SKM-1 (cell line): ENCODE results near the gene P3H4.
A peak's percentile ranks its signal among the peaks of the same experiment; 100 is the strongest.
"Not testable (repeated sequence)": the region's sequence is repeated elsewhere in the genome, so short reads cannot be mapped to it uniquely, and the experiment has no call there.

Experiments
- DNase-seq: peaks from one replicate; lab custom pipeline; 2025; ENCODE audit not compliant: unreplicated experiment; lab: John Stamatoyannopoulos, UW

P3H4 gene

DNA sequence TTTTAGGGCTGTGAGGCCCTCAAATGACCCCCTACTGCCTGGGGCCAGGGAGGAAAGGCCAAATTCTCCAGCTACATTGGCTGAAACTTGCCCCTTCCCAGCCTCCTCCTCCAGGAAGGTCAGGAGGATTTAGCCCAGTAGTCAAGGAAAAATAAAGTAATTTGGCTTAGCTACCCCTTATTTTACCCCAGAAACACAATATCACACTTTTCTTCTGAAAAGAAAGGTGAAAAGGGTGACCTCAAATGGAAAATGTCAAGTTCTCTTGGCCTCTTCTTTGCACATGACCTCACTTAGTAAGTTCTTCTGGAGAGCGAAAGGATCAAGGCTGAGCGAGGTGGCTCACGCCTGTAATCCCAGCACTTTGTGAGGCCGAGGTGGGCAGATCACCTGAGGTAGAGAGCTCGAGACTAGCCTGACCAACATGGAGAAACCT lies 17.2 kb downstream of the P3H4 start:
- no peak for DNase-seq

DNA sequence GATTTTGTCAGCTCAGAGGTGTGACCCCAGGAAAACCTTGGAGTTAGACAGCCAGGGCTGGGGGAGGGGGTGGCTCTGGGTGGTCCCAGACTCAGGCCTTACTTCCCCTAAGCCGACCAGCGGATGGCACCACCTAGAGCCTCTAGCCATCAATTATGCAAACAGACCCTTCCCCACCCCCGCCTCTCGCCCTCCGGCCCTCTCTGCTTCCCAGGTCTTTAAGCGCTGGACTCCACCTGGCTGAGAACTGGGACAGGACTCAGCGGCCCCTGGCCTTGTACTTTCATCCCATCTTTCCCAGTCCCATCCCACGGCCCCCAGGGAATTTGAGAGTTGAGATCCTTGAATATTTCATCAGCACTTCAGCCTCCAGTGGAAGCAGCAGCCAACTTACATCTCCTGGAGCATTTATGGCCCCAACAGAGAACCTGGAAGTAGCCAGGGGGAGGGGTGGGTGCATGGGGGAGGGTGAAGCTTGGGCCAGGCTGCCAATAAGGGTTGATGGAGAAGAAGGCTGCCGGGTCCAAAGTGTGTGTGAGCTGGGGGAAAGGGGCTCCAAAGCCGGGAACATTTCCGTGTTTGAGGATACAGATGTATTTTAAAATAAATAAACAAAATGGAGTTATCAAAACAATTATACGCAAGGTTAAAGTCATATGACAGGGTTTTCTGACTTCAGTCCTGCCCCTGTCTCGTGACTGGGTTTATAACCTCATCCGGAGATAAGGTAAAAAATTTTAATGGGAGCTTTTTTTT lies 17.8 kb downstream of the P3H4 start:
- DNase-seq: no peak

DNA sequence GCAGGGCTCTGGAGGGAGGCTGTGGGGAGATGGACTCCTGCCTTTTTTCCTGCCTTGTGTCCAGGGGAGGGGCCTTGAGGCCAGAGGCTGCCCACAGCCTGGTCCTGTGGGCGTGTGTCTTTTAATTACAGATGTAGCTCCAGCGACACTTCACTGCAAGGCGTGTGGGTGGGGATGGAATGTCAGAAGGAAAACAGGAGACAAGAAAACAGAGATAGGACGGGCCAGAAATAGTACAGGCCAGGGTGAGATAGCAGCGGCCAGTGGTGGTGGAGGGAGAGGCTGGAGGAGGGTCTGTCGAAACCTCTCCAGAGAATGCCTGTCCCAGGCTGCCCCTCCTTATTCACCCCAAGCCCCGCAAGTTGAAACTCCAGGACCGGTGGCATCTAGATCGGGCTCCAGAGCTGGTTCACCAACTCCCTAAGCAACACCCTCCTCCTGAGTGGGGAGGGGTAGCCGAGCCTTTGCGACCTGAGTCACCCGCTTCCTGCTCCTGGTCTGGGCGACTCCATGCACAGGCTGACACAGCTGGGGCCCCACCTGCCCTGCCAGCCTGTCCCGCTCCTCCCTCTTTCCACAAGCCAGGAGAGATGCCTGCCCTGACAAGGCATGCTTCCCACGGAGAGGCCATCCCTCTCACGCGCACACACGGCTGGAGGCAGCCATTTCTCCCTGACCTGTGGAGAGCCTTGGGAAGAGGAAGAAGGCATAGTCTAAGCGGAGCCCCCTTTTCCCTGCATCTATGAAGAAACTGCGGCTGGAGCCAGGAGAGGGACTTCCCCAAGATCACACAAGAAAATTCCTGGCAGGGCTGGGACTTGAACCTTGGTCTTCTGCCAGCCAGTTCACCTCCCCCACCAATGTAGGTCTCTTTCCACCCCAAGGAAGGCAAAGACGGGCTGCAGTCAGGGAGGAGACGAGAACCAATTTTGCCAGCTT lies 18.6 kb downstream of the P3H4 start:
- no peak for DNase-seq

DNA sequence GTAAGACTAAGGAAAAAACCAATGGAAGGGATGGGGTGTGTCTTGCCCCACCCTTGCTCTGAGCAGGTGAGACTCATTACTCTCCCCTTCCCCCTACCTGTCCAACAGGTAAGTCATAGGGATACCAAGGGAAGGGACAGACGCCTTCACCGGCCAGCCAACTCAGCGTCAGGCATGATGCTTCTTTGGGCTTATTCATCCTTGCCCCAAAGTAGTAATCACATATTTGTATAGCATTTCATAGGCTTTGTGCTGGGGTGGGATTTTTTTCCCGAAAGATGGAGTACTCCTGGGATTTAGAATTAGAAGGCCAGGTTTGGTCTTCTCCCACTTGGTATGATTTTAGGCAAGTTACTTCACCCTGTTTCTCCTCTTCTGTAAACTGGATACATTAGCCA lies 24.7 kb downstream of the P3H4 start:
- no peak for DNase-seq

DNA sequence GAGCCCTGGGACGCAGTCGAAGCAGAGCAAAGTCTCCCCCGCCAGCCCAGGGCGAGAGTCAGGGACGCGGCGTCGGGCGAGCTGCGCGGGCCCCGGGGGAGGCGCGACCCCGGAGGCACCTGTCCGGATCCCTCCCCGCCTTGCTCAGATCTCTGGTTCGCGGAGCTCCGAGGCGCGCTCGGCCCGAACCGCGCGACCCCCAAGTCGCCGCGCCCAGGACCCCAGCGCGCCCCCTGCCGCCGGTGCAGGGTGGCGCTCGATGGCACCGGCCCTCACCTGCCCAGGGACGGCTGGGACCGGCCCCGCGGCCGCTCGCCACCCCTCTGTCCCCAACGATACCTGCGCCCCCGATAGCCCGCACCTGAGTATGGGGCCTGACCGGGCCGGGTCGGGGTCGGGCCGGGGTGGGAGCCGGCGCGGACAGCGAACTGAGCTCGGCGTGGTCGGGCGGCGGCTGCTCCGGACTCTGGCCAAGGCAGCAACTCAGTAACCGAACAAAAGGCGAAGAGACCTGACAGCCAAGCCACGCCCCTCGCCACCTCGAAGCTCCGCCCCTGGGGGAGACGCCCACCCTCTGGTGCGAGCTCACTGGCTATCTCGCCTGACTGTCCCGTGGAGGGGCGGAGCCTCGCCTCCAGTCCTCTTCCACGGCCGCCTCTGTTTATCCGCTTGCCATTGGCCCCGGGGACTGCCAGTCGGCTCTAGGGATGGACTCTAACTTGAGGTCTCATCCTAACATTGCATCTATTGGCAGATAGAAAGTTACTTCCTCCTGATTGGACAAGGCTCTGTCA lies 25.3 kb downstream of the P3H4 start, which contains the start of gene JUP:
Gene JUP, minus strand, starts transcription at position 485 of the 794 bp plus-strand sequence. CDS start 14,857 bp downstream, outside the sequence.
- DNase-seq: peak; percentile 85

DNA sequence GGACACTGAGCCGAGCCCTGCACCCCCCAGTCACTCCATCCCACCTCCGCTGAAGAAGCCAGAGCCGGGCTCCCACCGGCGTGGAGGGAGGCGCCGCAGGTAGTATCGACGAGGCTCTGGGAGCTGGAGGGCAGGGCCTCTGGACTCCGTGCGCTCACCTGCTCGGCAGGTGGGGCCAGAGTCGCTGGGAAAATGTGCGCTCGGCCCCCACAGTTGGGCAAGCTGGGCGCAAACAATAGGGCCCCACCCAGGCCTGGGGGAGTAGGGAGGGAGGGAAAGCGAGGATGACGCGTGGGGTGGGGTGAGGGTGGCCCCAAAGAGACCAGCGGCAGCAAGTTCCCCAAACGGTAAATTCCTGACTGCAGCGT lies 25.9 kb downstream of the P3H4 start:
- DNase-seq: no peak

DNA sequence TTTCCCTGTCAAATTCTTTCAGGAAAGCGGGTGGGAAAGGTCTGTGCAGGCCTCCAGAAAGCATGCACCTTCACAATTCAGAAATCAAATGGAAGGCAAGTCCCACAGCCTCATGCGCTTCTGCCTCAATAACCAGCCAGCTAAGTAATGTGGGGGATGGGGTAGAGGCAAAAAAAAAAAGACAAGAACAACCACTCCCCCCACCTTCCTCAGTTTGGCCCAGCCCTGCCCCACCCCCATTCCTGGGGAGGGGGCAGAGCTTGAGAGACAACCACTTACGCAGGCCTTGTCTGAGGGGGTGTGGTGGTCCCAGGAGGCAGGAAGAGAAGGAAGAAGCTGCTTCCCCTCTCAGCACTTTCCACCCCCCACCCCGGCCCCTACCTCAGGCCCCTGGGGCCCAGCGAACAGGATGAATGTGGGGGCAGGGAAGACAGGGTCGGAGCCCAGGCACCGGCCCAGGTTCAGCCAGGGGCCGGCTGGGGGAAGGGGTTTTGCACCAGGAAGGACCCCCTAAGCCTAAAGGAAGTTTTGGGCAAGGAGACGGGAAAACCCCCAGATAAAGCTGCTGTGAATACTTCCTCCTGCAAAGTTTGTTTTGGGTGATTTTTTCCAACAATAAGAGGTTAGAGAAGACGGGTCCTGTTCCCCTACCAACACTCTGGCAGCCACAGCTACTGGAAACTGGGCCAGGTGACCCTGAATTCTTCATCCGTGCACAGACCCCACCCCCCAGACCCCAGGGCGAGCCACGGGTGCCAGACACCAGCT lies 26.5 kb downstream of the P3H4 start:
- no peak for DNase-seq

DNA sequence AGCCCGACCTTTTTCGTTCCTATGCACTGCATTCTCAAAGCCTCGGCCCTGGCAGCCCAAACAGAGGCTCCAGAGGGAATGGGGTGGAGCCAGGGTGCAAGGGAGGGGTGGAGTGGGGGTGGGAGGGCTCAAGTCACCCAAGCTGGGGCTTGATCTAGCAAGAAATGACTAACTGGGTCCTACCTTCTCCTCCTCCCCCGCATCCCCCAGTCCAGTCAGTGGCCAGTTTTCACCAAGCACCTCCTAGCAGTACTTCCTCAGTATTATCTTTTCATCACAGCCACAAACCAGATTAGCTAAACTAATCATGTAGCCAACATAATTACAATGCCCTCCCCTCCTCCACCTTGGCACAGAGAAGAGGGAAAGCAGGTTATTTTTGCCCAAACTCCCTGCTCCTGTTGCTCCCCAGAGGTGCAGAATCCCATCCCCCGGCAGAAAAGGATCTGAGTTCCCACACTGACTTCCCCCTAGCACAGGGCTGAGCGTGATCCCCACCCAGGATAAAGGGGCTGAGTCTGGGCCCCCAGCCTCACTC lies 27.5 kb downstream of the P3H4 start:
- no peak for DNase-seq

DNA sequence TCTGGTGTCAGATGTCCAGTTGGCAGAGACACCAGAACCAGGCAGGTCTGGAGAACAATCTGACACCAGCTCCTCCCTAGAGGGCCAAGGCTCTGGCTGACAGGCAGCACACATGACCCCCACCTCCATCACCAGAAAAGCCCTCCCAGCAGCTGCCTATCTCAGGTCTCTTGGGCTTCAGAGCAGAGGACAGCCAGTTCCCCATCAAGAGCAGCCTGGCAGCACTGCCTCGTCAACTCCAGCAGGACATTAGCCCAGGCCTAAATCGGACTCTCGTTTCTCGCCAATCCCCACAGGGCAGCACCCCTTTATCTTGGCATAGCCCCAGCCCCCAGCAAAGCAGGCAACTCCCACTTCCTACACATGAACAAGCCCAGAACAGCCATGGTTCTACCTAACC lies 29.6 kb downstream of the P3H4 start:
- DNase-seq: no peak

DNA sequence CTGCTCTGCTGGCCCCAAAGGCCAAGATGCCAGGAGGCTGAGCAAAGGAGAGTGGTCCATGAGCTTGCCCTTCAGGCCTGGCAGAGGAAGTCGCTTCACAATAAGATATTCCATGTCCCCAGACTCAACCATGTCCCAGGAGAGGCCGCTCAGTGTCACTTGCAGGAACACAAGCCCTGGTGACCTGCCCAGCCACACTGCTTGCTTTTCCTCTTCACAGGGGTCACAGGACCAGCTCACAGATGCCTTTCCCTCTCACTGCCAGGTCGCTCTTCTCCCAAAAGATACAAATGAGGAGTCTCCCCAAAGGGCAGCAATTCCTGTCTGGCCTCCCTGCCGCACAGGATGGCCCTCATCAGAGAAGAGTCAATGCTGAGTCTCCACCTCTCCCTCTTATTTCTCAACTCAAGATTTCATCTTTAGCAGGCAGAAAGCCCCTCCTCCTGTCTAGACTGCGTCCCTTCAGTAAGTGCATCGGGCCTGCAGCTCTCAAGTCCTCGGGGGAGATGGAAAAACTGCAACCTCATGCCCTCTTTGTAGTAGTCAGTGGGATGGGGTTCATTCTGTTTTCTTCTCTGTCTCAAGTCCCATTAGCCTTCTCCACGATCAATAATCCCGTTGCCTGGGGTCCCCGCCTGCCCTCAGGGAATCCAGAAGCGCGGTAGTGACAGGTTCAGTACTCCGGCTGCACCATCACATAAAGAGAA lies 30.2 kb downstream of the P3H4 start:
- DNase-seq: no peak

DNA sequence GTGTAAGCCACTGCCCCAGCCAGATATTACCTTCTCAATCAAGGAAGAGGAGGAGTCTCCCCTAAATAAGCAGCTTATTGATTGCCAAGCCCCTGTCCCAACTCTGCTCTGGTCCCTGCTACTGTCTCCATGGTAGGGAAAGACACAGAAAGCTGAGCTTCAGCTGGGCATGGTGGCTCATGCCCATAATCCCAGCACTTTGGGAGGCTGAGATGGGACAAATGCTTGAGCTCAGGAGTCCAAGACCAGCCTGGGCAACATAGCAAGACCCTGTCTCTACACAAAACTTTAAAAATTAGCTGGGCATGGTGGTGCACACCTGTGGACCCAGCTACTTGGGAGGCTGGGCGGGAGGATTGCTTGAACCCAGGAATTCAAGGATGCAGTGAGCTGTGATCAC lies 31.8 kb downstream of the P3H4 start:
- DNase-seq: no peak

DNA sequence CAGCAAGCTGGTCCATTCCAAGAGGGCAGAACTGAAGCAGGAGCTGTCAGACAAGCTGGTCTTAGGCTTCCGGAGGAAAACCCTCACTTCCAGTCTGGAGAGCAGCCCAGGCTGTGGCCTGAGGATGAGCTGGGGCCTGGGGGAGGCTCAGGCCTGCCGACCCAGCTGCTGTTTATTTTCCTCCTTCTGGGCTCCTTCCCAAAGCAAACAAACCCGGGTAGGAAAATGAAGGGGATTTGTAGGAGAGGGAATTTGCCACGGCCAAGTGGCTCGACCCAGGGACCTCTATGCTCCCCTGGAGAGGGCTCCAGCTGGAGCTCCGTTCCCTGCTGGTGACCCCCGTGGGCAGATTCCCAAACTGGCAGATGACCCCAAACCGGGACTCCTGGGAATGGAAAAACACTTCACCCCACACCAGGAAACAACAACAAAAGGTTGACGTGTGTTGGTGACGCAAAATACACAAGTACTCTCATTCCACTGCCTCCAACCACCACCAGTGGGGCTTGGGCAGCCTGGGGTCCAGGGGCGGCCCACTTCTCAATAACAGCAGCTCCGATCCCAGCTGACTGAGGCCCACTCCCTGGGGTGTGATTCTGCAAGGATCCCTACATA lies 34.1 kb downstream of the P3H4 start:
- DNase-seq: no peak

DNA sequence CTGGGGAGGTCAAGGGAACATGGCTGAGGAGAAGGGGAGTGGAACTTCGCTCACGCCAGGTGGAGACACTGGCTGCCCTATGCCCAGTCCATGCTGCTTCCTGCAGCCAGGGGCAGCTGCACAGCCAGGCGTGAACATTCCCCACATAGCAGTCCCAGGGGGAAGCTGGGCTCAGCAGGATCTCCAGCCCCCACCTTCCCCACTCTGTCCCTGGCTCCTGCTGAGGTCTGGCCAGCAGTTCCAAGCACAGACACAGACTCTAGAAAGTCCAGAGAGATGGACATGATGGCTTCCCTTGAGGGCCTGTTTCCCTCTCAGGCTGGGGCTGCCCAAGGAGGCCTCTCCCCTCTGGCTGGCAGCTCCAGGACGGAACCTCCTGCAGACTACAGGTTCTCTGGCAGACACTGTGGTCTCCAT lies 34.6 kb downstream of the P3H4 start:
- no peak for DNase-seq

DNA sequence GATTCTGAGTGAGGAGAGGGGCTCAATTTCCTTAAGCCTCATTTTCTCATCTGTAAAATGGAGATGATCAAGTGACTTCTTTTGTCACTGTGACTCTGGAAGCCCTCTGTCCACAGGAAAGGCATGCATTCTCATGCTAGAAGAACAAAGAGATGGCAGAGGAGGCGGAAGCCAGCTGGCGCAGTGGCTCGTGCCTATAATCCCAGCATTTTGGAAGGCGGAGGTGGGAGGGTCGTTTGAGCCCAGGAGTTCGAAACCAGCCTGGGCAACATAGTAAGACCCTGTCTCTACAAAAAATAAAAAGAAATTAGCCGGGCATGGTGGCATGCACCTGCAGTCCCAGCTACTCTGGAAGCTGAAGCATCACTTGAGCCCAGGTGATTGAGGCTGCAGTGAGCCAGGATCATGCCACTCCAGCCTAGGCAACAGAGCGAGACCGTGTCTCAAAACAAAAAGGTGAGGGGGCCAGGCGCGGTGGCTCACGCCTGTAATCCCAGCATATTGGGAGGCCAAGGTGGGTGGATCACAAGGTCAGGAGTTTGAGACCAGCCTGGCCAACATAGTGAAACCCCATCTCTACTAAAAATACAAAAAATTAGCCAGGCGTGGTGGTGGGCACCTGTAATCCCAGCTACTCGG lies 35.4 kb downstream of the P3H4 start:
- DNase-seq: not testable (repeated sequence)

DNA sequence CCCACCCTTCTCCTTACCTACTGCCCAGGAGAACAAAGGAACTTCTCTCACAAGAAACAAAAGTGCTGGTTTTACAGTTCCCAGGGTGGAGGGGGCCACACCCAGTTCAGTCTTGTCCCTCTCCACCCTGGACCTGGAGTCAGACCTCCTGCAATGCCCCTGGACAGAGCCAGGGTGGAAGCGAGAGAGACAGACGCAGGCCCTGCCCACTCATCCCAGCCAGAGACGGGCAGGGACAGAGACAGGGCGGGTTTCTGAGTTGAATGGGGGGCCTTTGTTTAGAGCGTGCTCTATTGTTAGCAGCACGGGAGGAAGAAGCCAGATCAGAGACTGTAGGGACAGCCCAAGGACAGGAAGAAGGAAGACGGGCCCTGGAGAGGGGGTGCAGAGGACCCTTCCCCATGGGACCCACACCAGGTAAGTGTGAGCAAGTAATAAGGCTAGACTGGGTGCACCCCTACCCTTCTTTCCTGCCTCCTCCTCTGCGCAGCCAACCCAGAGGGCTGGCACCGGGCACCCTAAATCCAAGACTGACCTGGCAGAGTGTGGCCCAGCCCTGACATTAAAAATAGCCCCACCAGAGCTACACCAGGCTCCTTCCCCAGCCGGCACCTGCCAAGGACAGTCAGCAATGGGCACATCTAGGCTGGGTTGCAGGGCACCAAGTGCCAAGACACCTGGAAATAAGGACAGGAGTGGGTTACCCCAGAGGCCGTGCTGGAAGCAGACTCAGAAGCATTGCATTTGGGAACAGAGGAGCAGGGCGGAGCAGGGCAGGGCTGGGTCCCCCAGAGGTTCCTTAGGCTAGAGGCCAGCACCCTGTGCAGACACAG lies 36.1 kb downstream of the P3H4 start:
- DNase-seq: no peak

DNA sequence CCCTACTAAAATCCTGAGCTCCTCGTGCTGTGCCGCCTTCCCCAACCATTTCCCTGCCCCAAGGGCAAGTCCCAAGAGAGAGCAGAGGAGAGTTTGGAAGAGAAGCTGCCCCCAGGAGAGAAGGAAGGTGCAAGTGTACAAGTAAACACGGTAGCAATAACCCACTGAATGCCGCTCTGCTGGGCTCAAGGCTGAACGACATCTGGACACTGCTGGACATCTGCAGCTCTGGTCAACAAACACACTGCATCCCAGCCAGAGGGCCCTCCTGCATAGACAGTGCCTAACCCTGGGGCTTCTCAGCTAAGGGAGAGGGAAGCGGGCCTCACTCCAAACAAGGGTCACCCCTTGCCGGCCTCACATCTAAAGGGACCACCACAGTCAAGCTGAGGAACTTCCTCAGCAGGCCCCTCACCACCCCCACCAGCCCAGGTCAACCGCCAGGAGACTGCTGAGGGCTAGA lies 38.0 kb downstream of the P3H4 start:
- no peak for DNase-seq

DNA sequence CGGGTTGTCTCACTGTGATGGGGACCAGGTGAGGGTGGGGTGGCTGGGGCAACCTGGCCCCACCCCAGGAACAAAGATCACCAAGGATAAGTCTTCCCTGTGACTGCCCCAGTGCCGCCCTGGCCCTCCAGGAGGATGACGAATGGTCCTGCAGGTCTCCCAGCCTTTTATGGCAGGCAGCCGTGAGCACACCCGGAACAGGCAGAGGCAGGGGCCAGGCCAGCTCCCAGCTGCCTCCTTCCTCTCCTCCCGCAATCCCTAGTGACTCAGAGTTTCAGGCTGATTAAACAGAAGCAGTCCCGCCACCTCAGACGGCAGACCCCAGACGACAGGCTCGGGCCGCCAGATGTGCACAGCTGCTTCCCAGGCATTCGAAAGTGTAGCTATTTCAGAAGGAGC lies 38.6 kb downstream of the P3H4 start:
- no peak for DNase-seq
